DMS 273 treated with DMSO at 0.1 percent for 48 hours (cell line): ENCODE results near the gene MEF2D.

ENCODE experiments used
- DNase-seq: peaks from one replicate; lab custom pipeline; 2025; lab: John Stamatoyannopoulos, UW

The MEF2D gene

DNA sequence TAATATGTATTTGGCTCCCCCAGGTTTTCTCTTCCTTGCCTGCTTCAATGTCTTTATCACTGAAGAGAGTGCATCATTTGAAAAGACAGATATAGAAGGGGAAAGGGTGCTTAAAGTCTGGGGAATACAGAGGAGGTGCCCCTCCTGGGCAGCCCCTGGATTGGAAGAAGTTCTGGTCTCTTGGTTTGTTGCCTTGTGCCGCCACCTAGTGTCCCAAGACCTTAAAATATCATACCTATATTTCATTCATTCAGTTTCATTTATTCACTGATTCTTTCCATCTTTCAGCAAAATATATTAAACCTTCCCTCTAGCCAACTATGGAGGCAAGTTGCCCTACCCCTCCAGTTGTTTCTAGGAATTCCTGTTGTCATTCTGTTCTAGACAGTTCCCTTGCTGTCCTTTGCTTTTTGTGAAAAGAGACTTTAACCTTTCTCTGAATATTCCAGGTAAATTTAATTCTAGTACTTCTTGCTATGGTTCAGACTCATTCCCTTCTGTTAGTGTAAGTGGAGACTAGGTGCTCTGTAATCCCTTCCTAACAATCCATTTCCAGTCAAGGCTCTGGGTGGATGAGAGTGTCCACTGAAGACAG lies 56.1 kb downstream of the MEF2D start:
- DNase-seq, result peak; percentile 13

DNA sequence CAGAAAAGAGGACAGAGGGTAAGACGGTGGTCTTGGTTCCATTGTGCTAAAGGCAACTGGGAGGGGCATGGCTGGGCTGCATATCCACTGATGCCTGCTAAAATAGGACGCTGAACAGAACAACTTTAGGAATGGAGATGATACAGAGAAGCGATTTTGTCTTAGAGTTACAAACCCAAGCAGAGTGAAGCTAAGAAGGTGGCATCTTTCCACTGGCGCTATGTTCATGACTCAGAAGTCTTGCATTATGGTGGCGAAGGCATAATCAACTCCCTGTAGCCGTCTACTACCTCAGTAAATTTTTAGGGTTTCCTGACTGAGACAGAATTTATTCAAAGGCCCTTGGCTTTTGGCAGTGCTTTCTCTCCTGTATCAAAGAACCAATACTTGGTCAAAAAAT lies 57.3 kb downstream of the MEF2D start:
- no peak for DNase-seq

DNA sequence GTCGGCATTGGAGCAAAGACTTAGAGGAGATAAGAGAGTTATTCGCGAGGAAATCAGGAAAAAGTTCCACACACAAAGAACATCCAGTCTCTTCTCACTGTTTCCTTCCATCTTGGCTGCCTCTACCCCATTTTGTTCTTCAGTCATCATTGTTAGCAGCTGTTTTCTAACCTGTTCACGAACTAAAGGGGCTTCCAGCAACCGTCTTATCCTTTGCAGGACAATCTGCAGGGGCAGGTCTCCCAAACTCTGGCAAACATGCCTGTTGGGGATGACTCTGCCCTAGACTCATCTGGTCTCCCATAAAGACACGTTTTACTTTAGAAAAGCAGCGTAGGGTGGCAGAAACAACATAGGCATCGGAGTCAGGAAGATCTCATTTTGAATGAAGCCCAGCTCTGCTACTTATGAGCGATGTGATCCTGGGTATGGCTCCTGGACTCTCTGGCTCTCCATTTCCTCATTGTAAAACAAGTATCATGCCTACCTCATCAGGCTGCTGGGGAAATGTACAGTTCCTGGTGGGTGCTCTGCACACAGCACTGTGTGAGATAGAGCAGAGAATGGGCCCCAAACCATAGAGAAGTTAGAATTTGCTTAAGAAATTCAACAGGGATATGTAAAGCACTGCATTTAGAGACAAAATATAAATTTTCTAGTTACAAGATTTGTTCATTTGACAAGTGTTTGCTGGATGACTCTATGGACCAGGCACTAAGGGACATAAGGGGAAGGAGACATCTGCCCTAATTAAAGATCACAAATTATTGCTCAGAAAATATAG lies 59.7 kb downstream of the MEF2D start:
- DNase-seq, result no peak

DNA sequence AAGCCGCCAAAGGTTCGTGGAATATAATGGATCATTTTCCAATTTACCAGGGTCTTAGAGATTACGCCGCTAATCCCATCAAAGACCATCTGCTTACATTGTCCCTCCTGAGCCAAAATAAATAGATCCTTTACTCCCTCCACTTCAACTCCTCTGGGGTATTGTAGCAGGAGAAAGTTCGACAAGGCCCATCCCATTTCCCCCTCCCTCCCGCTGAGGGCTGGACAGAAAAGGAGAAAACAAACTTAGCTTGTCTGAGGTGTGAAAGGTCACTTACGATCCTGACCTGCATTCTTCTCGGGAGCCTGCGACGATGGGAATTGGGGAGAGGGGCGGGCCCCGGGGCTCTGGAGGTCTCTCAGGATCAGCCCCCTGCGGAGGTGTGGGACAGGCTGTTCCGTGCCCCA lies 60.8 kb downstream of the MEF2D start:
- no peak for DNase-seq

DNA sequence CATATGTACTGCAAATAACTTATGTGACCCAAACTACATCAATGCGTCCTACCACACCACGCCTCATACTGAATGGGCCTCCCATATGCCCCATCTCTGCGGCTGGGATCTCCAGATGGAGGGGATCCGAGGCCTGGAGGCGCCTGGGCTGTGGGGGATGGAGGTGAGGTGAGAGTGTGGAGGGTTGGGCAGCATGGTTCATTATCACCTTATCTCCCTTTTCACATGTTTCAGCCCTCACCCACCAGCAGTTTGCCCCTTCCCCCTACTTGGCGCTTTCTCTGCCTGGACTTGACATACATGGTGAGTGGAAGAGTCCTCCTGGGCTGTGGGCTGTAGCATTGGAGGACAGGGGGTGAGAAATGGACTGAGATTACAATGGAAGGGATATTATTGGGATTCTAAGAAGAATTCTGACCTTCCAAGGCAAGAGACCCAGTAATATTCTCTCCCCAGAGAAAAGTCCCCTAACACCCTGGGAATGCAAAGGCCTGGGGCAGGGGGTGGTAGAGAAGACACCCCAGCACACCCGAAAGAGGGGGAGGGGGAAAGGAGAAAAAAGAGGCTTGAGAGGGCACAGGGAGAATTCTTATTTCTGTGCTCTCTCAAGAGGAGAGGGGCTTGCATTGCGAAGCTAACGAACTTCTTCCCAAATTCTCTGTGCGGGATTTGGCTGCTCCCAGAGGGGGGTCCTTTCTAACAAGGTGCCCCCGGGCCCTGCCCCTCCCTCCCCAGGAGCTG lies 61.4 kb downstream of the MEF2D start:
- DNase-seq, result no peak

DNA sequence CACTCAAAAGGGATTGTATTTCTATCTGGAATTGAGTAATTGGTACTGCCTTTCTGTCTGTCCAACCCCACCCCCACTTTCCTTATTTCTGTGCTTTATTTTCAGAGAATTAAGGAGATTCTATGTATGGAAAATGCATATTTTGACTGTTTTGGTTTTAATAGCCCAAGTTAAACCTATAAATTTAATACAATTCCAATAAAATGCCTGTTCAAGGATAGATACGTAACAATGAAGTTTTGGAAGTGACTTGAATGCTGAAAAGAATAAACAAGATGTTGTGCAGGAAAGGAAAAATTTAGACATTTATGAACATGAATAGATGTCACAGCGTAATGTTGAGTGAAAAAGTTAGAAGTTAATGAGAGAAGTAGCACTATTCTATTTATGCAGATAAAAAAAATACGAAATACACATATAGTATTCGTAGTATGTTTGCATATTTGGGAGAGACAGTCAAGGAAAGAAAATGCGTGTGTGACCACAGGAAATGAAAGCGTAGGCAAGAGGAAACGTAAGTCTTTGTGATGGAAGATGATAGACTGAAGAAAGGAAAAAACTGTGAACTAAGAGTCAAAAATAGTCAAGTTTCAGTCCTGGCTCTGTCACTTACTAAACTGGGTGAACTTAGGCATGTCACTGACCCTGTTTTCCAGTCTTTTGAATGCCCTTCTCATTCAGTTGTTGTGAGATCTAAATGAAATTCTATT lies 62.1 kb downstream of the MEF2D start:
- no peak for DNase-seq

DNA sequence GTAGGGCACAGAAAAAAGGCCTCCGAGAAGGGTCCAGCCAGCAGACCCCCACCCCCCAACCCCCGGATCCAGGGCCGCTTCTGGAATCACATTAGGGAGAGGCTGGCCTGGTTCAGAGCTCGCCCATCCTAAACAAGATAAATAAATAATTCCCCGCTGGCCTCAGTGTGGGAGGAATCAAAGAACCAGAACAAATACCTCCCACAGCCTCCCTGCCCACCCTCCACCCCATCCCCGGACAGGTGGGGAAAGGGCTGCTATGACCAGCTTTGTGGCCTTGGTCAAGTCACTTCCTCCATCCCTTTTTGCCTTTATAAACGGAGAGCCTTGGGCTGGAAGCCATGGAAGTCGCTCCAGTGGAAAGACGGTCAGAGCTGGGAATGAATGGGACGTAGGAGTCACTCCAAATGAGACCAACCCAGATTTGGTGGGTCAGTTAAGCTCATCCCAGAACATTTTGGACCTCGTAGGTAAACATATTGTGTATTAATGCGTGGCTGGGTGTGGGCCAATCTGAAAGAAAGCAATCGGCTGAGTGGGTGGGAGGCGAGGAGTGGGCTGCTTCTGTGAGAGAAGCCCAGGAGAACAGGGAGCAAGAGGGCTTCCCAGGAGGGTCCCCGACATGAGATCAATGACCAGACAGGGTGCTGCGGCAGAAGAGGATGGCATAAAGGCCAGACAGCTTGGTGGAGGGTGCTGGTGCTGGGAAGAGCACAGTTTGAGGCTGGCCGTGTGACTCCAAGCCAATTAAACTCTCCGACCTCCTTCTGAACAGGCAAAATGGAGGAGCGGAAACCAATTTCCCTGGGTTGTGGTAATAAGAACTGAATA lies 63.3 kb downstream of the MEF2D start:
- DNase-seq, result no peak

DNA sequence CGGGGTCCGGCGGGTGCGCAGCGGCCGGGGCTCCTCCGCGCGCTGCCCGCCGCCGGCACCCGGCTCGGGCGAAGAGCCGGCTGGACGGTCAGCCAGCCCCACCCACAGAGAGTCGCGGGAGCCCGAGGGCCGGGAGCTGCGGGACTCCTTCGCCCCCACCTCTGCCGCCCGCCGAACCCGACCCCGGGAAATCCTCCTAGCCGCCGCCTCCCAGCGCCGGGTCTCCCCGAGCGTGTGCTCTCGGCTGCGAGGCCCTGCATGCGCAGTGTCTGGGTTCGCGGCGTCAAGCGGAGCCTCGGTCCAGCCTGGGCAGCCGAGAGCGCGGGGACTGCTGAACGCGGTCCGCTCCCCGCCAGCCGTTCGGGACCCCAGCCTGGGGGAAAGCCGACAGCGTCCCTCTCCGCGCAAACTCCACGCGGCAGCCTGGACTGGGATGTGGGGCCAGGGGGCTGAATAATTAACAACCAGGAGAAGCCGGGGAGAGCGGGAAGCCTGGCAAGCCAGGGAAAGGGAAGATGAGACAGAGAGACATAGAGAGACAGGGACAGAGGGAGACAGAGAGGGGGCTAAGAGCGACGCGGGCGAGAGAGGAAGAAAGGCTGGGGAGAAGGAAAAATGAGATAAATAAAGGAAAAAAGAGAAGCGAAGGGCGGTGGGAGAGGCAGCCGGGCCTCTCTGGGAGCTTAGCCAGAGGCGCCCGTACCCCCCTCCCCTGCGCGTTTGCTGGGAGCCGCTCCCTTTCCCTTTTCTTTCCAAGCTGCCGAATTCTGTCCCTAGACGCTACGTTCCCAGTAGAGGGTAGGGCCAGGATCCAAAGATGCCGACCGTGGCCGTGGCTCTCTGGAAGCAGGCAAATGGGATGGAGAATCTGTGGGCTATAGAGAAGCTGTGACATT lies 64.2 kb downstream of the MEF2D start:
- no peak for DNase-seq

DNA sequence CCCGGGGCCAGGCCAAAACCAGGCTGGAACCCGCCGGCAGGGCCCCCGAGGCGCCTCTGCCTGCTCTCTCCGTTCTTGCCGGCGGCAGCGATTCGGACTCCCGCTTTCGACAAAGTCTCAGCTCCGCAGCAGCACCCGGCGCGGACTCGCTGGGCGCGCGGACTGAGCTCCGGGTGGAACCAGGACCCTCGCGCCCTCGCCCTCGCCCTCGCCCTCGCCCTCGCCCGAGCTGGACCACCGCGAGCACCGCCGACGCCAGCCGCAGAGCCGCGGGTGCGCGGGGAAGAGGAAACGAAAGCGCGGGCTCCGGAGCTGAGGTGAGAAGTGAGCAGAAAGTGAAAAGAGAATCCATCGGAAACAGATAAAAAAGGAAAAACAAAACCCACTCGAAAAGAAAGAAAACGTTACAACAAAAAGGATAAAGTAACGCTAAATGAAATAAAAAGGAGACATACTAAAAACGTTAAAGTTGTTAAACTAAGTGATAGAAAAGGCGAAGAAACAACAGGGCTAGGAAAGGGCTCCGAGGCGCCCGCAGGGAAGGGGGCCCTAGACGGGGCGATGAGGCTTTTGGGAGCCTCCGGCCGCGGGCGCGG lies 64.9 kb downstream of the MEF2D start:
- no peak for DNase-seq

DNA sequence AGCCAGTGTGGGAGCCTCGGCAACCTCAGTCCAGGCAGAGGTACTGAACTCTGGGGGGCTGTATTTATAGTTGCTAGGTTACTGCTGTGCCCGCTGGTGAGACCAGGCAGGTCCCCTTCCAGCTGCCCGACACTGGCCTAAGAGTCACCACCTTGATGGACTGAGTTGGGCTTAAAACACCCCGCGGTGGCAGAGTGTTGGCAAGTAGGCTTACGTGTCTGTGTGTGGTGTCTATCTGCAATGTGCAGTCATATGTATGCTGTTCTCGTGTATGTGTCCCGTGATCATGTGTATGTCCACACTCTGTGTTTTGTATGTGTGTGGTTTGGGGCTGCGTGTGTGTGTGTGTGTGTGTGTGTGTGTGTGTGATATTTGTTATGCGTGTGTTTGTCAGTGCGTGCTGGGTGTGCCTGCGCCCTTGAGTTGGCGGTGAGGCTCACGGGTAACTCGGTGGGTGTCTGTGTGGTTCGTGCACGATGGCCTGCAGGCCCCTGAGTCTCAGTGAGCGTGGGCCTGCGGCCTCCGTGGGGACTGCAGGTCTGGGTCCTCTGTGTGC lies 65.5 kb downstream of the MEF2D start:
- DNase-seq, result no peak

DNA sequence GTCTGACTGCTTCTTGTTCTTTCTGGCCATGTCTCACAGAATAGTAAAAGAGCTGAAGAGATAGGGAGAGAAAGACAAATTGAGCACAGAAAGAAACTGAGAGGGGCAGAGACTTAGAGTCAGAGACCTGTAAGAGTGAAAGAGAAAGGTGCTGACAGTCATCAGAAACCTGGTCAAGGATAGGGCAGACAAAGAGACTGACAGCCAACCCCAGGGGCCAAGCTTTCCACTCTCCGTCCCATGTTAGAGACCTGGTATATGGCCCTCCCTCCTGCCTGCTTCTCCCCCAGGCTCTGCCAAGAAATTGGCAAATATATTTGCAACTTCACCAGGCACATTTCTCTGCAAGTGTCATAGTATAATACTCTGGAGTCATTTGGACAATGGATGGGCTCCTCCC lies 67.0 kb downstream of the MEF2D start:
- DNase-seq, result no peak

DNA sequence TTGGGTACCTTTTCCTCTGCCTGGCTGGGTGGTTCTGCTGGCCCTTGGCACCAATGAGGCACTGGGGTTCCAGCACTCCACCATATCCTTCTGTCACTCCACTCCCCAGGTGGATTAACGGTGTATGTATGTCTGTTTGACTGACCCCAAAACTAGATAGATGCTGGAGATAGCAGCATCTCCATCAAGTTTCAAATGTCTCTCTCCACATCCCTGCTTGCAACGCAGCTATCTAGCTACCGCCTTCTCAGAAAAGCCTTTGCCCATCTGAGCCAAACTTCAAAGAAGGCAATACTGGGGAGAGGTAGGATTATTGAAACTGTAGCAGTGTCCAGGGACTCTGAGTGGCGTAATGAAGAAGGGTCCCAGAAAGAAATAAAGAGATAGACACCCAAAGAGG lies 67.5 kb downstream of the MEF2D start:
- no peak for DNase-seq

DNA sequence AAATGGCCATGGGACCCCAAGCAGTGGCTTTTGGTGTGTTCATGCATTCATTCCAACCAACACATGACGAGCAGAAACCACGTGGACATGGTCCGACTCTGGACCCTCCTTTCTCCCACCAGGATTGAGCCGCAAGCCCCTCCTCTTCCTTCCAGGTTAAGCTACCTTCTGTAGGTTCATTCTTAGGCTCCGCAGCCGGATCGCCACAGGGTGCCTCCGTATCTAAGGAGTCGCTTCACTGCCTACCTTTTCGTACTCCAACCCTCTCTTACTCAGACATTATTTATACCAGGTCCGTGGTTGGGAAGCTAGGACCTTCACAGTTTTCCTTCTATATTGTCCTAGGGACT lies 67.9 kb downstream of the MEF2D start:
- DNase-seq, result no peak

DNA sequence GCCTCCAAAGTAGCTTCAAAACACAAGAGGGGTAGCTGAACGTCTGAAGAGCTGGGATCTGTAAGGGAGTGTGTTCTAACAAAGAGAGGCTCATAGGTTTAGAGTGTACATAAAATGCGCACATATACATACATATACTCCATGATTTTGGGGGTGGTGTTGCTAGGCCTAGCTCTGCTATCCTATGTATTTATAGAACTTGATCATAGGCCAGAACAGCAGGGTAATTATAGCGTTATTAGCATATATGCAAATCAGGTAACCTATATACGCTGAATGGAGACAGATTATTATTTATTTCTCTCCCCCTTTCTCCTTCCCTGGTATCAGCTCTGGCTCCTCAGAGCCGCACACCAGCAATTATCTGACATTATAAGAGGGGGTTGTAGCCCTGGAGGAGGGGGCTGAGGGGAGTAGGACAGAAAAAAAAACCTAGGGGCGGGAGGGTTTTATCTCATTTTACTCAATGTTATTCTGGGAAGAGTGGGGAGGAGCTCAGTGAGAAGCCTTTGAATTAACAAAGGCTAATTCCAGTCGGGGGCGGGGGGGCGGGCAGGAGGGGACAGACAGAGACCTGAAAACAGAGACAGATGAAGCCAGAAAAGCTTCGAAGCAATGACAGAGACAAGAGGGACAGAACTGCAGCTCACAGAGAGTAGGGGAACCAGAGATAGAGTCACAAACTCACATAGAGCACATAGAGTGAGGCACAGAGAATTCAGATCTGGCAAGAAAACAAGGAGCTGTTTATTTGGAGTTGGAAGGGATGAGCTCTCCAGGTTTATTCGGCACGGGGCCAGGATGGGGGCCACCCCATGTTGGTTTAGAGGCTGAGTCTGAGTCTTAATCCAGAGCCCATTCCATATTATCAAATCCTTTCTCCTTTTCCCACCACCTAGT lies 68.6 kb downstream of the MEF2D start:
- DNase-seq, result no peak

DNA sequence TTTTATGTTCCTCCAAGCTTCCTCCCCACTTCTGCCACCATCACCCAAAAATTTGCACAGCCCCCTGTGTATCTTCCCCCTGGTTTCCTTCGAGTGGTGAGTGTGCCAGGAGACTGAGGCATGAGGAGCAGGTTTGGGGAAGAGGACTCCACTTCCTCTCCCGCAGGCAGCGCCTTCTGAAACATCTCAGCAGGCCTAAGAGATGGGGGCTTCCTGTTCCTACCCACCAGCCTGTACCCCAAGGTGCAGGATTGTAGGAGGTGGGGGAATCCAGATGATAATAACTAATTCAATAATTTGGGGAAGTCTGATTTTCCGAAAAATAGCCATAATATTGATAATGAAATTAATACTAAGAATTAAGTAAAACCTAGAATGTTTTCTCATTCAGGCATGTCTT lies 69.2 kb downstream of the MEF2D start:
- no peak for DNase-seq

DNA sequence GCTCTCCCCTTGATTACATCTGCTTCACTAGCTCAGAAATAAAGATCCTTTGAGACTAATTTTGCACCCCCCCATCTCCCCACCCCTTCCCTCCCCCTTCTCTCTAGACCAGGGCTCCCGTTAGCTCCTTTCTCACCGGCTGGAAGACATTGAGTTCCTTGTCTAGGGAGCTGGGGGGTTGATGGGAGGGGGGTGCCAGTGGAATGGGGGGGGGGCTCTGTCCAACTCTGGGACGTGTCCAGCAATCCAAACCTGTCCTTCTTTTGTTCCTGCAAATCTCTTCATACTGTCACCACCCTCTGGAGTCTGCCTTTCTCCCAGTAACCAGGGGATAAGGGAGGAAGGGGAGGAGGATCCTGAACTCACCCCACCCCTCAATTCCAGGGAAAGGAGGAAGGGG lies 69.7 kb downstream of the MEF2D start:
- DNase-seq, result no peak

DNA sequence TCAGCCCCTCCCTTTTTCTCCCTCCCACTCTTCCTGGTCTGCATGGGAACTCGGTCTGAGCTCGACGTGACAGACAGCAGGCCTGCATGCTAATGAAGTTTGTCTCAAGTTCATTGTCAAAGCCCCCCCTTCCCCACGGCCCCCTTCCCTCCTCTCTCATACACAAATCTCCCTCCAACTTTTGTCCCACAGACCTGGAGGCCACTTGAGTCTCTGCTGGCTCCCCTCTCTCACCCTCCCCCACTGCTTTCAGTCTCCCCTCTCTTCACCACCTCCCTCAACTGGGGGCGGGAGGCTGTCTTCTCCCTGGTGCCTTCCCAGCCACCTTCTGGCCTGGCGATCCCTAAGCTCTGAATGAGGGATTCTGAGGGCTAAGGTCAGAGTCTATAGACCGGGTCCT lies 70.3 kb downstream of the MEF2D start:
- no peak for DNase-seq

DNA sequence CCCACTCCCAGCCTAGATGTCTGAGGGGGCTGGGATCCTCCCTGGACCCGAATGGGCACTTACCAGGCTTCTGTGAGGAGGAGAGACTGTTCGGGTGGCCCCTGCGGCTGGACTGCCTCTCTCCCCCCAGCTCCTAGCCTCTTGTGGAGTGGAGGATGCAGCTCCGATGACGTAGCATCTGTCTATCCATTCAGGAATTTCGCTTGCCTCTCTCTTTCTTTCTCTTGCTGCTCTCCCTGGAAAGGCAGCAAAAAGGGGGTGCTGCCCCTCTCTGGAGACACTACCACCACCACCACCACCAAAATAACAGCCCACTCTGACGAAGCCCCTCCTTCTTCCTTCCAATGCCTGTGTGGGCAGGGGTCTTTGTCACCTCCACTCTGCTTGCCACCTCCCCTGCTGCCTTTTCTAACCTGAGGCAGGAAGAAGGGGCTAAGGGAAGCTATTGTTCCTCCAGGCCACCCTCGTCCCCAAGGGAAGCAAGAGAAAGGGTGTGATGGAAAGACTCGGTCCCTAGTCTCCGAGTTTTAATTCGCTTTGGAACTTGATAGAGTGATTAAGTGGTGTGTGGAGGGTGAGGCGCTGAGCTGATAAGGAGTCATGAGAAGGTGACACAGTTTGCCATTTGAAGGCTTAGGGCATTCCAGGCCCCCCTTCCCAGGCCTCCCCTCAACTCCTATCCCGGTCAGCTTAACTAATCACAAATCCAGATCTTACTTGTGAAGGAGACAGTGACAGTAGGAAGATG lies 71.1 kb downstream of the MEF2D start:
- no peak for DNase-seq
